NCI-H2227 (cell line): Measurements from ENCODE around the gene SSR2.

Source experiments
- DNase-seq: peaks from one replicate; lab custom pipeline; 2025; ENCODE audit not compliant: unreplicated experiment; lab: John Stamatoyannopoulos, UW

The SSR2 gene

DNA sequence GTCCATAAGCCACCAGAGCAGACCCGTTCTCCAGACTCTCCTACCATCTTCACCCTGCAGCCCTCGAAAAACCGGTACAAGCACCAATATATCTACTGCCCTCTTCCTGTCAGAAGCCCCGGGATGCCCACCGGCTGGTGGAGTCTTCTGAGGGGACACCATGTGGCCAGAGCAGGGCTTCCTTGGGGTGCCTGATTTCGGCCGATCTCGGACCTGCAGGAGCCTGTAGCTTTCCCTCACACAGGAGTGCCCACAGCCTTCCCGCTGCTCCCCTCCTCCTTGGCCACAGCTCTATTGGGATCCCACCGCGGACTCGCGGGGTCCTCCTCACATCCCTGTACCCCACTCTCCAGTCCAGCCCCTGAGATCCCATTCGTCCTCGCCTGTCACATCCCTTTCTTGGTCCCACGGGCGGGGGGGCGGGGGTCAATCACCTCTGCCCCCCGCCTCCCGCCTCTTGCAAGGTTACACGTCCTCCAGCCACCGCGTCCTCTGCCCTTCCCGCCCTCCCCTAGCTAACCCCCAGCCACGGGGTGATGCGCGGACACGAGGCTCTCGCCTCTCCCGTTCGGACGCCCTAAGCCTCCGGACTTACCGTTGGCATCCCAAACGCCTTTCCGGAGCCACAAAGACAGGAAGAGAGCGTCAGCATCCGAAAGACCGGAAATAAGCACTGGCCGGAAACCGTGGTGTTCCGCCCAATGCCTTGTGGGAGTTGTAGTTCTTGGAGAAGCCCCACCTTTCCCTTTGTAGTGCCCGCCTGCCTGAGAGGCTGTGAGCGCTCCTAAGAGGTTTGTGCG lies at the start of gene SSR2:
Gene SSR2 (minus strand): TSS at position 659 of the 800 bp plus-strand sequence. CDS start 784 bp downstream, outside the sequence.
- peak; percentile 96 for DNase-seq

DNA sequence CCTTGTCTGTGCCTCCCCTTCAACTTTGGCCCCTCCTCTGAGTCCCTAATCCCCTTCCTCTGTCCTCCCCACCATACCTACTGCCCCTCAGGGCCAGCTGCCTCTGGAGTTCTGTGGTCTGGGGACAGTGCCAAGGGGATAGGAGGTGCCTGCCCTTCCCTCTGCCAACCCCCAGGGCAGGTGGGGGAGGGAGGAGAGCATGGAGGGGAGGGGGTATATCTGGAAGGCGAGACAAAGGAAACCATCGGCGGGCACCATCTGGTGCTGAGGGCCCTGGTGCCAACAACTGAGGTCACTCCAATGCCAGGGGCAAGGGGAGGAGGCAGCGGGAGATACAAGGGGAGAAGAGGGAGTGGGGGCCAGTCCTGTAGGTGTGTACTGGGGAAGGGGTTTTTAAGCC lies 49.8 kb upstream of the SSR2 start:
- DNase-seq, result no peak

DNA sequence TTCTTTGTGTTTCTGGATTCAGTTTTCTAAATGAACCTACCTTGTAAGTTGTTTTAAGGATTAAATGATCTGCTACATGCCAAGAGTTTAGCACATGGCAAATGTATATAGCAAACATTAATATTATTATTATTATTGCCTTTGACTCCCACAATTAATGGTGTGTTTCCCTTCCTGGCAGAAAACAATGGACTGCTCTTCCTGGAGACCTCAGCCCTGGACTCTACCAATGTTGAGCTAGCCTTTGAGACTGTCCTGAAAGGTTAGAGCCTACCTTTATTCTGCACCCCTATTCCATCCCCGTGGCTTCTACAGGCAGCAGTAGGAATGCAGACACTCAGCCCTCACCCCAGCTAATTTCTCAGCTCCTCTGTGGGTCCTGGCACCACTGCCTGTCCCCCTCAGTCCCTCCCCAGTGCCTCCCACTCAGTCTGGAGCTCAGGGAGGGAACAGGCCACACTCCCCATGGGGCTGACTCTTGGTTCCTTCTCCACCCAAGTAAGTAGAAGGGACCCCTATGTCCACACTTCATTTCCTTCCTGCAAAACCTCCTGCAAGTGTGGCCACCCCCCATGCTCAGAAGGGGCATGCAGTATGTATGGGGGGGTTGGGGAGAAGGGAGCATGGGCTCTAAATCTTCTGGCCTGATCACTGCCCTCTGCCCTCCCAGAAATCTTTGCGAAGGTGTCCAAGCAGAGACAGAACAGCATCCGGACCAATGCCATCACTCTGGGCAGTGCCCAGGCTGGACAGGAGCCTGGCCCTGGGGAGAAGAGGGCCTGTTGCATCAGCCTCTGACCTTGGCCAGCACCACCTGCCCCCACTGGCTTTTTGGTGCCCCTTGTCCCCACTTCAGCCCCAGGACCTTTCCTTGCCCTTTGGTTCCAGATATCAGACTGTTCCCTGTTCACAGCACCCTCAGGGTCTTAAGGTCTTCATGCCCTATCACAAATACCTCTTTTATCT lies 49.0 kb upstream of the SSR2 start:
- DNase-seq, result no peak

DNA sequence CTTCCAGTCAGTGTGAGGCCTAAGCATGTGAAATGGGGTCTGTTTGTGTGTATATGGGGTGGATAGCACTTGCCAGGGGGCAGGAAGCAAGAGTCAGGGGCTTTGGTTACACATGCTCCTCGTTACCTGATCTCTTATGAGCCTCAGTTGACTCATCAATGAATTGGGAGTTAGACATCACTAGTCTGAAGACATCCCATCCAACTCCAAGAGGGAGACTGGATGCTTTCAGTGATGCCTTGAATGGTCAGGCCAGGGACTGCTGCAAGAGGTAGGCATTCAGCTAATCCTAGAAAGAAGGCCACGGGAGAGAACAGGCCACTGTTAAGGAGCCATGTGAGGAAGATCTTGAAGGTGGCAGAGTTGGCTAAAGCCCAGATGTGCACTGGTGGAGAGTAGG lies 46.5 kb upstream of the SSR2 start:
- no peak for DNase-seq

DNA sequence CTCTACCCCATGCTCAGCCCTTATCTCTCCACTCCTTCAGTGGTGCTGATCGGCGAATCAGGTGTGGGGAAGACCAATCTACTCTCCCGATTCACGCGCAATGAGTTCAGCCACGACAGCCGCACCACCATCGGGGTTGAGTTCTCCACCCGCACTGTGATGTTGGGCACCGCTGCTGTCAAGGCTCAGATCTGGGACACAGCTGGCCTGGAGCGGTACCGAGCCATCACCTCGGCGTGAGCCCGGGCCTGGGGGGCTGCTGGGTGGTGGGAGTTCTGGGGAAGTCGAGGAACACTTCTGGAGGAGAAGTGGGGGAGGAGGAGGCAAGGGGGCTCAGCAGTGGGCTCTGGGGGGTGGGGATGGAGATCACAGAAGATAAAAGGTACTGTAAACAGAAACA lies 45.1 kb upstream of the SSR2 start:
- no peak for DNase-seq

DNA sequence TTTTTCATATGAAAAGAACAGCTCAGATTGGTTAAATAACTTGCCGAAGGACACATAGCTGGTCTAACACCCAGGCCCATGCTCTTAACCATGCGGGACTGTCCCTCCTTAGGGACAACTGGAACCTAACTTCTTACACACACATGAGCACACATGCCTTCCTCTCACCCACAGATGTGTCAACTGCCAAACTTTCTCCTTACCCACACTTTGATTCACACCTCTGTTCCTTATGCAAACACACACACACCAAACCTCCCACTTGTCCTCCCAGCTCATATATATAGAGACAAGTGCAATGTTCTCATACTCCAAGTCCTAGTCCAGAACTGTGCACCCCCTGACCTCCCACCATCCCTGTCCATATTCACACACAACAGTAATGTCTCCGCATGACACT lies 44.5 kb upstream of the SSR2 start:
- no peak for DNase-seq

DNA sequence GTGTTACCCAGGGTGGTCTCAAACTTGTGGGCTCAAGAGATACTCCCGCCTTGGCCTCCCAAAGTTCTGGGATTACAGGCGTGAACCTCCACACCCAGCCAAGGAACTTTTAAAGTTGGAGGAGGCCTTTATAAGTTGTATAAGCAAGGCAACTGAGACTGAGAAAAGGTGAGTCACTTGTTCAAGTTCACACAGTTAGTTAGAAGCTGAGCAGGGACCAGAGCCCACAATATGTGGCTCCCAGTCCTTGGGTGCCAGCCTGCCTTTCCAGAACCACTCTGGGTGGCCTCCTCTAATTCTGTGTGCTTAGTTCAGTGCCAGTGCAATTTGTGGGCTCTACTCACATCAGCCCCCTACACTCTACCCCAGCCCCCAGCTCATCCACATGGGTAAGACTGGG lies 43.9 kb upstream of the SSR2 start:
- no peak for DNase-seq

DNA sequence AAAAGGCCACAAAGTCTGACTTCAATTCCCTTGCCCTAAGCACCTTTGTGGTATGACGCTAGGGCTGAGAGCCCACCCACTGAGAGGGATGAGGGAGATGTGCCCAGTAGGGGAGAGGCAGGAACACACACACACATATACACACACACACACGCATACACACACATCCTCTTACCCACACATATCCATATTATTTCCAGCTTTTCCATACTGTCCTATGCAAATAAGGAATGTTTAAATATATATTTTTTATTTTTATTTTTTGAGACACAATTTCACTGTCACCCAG lies 43.2 kb upstream of the SSR2 start:
- no peak for DNase-seq

DNA sequence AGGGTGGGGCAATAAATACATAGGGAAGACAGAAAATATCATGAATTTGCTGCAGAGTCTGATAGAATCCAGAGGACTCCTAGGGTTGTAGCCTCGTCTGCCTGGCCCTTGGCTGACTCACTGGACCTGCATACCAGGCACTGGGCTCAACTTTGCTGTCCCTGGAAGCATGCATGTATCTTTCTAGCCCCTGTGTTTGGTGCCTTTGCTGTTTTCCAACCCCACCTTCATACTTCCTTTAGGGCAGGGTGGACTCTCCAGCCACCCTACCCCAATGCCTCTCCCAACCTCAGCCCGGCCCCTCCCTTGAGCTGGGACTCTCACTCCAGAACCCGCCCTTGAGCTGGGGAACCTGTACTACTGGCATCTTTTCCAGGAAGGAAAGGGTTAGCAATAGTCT lies 41.4 kb upstream of the SSR2 start:
- no peak for DNase-seq

DNA sequence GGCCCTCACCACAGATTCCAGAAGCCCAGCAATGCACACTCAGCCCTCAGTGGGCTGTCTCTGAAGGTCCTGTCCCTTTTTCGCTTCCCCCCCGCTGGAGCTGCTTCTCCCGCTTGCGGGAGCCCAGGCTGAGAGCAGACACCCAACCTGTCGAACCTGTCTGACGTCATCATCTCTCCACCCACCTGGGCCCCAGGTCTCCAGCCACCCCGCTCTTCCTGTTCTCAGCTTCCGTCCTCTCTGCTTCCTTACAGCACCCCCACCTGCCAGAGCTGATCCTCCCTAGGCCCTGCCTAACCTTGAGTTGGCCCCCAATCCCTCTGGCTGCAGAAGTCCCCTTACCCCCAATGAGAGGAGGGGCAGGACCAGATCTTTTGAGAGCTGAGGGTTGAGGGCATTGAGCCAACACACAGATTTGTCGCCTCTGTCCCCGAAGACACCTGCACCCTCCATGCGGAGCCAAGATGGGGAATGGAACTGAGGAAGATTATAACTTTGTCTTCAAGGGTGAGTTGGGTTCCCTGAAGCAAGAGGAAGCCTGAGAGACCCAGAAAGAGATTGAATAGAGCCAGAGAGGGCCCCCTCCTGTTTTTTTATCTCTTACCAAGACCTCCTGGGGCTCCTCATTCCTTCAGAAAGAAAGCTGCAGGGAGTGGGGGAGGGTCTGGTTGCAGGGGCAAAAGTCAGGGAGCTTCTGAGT lies 40.3 kb upstream of the SSR2 start, which contains the start of gene RAB25:
Gene RAB25 (plus strand): TSS at position 224 of the 700 bp plus-strand sequence. CDS start 241 bp downstream, at position 465.
- DNase-seq, result no peak

DNA sequence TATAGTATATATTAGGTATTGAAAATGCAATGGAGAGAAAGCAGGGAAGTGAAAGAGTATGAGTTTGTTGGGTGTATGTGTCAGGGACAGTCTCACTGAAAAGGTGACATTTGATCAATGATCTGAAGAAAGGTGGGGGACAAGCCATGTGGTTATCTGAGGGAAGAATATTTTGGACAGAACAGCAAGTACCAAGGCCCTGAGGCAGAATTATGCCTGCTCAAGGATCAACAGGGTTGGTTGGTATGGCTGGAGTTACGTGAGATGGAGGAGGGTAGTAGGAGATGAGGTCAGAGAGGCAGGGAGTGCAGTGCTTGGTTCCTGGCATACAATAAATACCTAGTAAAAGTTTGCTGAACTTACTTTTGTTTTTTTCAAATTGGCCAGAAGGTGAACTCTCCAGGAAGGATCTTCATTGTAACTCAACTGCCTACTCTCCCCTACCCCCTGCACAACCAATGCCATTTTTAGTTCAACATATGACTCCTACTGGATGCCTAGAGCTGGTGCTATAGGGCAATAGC lies 35.6 kb upstream of the SSR2 start:
- DNase-seq, result no peak

DNA sequence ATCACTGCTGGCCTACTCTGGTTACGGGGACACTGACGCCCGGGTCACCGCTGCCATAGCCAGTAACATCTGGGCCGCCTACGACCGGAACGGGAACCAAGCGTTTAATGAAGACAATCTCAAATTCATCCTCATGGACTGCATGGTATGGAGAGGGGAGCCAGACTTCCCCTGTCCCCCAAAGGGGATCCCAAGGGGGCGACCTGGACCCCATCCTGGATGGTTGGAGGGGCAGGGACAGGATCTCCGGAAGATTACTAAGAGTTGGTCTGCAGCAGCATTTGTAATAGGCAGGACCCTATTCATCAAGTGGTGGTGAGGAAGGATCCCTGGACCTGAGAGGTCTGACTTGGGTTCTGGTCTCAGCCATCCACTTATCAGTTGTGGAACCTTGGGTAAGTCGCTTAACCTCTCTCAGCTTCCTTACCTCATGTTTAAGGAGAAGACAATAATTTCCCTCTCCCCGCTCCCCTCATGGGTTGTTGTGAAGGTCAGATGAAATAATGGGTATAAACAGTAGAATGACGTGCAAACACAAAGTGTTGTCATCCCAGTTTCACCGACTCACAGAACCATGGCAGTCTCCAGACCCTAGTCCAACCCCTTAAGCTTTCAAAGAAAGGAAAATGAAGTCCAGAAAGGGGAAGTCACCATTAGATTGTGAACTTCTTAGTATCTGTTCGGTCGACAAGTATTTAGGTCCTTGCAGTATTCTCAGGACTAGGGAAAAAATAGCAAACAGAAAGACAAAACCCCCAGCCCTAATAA lies 34.7 kb upstream of the SSR2 start:
- no peak for DNase-seq

DNA sequence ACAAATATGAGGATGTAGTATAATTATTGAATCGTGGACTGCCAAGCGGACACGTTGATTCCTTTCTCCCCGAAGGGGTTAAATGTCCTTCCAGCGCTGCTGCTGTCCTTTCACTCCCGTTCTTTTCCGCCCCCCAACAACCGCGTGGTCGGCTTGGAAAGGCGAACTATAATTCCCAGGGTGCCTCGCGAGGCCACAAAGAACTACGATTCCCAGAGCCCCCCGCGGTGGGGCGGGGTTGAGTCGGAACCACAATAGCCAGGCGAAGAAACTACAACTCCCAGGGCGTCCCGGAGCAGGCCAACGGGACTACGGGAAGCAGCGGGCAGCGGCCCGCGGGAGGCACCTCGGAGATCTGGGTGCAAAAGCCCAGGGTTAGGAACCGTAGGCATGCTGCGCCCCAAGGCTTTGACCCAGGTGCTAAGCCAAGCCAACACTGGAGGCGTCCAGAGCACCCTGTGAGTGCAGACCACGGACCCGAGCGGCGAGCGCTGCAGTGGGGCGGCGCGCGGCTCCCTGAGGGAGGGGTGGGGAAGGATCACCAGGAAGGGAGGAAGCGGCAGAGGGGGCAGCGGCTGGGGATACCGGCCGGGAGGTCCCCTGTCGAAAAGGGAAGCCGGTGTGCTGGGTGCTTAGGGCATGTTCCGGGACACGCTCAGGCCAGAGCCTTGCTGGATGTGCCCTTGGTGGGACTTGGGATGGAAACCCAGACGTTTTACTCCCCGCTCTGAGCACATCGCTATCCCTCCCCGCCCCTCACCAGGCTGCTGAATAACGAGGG lies 33.9 kb upstream of the SSR2 start, which contains the start of gene LAMTOR2:
Gene LAMTOR2 (plus strand): TSS at position 283 of the 781 bp plus-strand sequence. CDS start 108 bp downstream, at position 391.
- peak; percentile 99 for DNase-seq

DNA sequence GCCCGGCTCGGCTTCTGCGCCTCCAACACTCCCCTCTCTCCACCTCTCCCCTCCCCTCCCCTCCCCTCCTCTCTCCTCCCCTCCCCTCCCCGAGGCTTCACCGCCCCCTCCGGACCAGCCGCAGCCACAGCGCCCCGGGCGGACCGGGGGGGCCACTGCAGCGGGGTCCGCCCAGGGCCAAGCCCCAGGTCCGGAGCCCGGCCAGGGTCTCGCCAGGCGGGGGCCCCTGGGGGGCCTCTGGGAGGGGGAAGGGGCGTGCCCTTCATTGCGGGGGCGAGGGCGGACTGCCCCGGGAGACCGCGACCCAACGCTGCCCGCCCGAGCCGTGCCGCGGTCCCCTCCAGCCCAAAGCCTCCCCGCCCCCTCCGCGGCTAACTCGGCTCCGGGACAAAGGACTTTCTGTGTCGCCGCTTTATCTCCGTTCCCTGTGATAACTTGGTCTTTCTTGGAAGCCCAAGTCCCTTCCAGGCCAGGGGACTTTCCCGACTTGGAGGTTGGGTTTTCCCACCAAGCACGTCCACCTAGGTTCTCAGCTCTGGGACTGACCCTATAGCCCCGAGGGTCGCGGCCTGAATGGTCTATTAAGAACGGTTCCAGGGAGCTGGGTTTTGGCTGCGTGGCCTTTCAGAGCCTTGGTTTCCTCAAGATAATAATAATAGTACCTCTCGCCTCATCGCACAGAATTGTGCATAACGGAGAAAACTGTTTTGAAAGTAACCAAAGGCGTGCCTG lies 33.2 kb upstream of the SSR2 start, which contains the start of gene UBQLN4:
Gene UBQLN4 (minus strand): TSS at position 31 of the 732 bp plus-strand sequence. CDS start 97 bp downstream, outside the sequence.
- DNase-seq, result peak; percentile 92

DNA sequence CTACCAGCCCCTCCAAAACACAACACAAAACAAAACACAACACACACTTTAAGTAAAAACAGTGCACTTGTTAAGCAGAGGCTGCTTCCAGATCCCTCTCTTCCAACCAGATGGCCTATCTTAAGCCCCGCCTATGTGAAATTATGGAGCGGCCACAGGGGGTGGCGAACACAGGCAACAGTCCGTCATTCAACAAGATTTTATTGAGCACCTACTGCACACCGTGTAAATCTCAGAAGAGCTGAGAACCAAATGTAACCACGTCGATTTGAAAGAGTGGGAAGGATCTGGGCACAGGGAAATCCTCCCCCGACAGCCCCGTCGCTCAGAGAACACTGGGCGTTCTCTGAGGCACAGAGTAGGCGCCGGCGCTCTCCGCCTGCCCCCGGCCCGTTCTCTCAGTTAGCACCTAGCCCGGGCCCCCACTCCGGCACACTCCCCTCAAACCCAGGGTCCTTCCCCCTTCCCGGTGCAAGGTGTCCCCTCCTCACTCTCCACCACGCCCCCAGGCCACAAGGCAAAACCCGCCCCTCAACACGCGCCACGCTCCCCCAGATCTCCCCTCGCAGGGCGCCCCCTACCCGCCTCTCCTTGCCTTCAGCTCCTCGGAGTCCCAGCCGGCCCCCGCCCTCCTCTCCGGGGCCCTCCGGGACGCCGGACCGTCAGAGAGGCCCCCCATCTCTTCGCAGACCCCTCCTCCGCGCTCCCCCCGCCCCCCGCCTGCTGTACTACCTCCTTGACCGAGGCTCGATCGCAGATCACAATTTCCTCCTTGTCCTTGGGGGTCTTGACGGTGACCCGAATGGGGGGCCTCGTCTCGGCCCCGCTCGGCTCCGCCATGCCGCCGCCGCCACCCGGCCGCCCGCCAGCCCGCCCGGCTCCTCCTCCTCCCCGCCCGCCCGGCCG lies 32.4 kb upstream of the SSR2 start:
- DNase-seq, result peak; percentile 83

DNA sequence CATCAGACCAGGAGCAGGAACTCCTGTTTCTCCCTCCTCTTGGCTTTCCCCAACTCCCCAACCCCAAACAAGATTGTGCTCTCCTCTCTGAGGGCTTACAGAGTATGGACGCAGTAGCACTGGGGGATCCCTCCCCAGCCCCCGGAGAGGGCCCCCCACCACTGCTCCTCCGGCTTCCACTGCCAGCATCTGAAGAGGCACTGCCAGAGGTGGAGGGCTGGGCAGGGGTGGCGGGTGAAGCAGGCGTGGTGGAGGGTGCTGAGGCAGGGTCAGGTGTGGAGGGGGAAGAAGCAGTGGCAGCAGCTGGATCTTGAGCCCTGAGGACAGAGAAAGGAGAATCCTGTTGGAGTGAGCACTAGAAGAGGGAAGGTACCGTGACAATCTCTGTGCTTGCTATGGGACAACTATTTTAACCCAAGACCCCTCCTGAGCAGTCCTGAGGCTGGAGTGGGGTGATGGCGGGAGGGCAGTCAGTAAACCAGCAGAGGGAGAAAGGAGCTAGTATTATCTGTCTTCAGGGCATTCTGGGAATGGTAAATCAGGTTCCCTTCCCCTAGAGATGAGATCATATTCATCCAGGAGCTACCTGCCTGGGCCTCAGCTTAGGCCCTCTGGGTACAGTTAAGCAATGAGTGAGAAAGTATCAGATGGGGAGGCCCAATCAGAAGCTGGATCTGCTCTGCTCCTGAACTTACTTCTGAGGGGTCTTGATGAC lies 30.4 kb upstream of the SSR2 start:
- DNase-seq, result no peak

DNA sequence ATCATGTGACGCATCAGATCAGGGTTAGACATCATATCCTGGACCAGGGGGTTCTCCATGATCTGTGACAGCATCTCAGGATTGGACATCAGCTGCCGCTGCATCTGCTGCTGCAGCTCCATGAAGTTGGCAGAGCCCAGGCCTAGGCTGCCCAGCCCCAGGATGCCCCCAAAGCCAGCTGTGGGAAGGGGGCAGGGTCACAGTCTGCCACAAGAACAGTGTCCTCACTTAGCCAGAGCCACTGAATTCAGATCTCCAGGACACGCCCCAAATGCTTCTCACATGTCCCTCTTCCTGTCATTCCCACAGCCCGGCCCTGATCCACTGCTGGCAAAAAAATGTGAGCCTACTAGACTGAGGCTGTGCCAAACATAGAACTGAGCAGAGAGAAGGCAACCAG lies 29.6 kb upstream of the SSR2 start:
- DNase-seq, result no peak
